Coronary artery (tissue), 2 donors: ENCODE measurements around the gene GRAMD4.
A peak's percentile ranks its signal among the peaks of the same experiment; 100 is the strongest.

ENCODE experiments used
- DNase-seq: peaks from one replicate; pipeline ENCODE4 v3.0.0-alpha.2; 2017; ENCODE audit warnings: low spot score
- H3K27ac ChIP-seq, 2 donors: fragments of 200-600 bp; sonication (generic); one replicate each; pipeline ENCODE4 v1.5.1; 2016 to 2019
- H3K4me3 ChIP-seq: fragments of 200-600 bp; sonication (generic); 2 replicates; pipeline ENCODE4 v1.5.1; 2016; ENCODE audit warnings: mild to moderate bottlenecking, moderate library complexity
- CTCF ChIP-seq: fragments of 200-600 bp; sonication (generic); IDR thresholded peaks from one replicate; pipeline ENCODE4 v1.5.1; 2019; ENCODE audit warnings: antibody characterized with exemption

GRAMD4 gene

GRCh38 chr22:46652081-46652846, 32.1 kb downstream of the GRAMD4 start:
- TF ChIP-seq CTCF = no peak
- Histone ChIP-seq H3K27ac (peak overlapping the region in 1 of 2 donors; percentile 11), H3K4me3 (peak overlapping the region; percentile 52)
- DNase-seq = no peak

- no peak for TF ChIP-seq CTCF
- H3K27ac ChIP-seq = no peak overlapping the region
- peak overlapping the region; percentile 52 for H3K4me3 ChIP-seq
- DNase-seq = no peak
Observed at GRCh38 chr22:46652847-46653331, 32.7 kb downstream of the GRAMD4 start.

- no peak for TF ChIP-seq CTCF
- no peak overlapping the region for H3K27ac ChIP-seq
- H3K4me3 ChIP-seq = no peak overlapping the region
- DNase-seq = no peak
Observed at GRCh38 chr22:46653596-46653995, 33.4 kb downstream of the GRAMD4 start.

GRCh38 chr22:46654426-46654825, 34.2 kb downstream of the GRAMD4 start:
- no peak for TF ChIP-seq CTCF
- H3K4me3 ChIP-seq = no peak overlapping the region
- no peak for DNase-seq
- no peak overlapping the region for H3K27ac ChIP-seq

GRCh38 chr22:46654927-46655595, 34.9 kb downstream of the GRAMD4 start:
- no peak overlapping the region for H3K27ac ChIP-seq
- no peak for DNase-seq
- no peak for TF ChIP-seq CTCF

GRCh38 chr22:46655861-46656608, 35.8 kb downstream of the GRAMD4 start:
- DNase-seq = no peak
- no peak for TF ChIP-seq CTCF

More at GRCh38 chr22:46654927-46655595, 34.9 kb downstream of the GRAMD4 start:
- no peak overlapping the region for H3K4me3 ChIP-seq

More at GRCh38 chr22:46655861-46656608, 35.8 kb downstream of the GRAMD4 start:
- Histone ChIP-seq H3K27ac (no peak overlapping the region), H3K4me3 (no peak overlapping the region)
